ENCODE data around the gene PCP4L1. TPM values are rescaled to one million over a fixed set of nuclear protein-coding genes. Genes with fewer than 3 reads are reported as not detected.

The PCP4L1 gene
- total RNA-seq, 1 donor from 2014 or later, result 0.35 TPM

DNA sequence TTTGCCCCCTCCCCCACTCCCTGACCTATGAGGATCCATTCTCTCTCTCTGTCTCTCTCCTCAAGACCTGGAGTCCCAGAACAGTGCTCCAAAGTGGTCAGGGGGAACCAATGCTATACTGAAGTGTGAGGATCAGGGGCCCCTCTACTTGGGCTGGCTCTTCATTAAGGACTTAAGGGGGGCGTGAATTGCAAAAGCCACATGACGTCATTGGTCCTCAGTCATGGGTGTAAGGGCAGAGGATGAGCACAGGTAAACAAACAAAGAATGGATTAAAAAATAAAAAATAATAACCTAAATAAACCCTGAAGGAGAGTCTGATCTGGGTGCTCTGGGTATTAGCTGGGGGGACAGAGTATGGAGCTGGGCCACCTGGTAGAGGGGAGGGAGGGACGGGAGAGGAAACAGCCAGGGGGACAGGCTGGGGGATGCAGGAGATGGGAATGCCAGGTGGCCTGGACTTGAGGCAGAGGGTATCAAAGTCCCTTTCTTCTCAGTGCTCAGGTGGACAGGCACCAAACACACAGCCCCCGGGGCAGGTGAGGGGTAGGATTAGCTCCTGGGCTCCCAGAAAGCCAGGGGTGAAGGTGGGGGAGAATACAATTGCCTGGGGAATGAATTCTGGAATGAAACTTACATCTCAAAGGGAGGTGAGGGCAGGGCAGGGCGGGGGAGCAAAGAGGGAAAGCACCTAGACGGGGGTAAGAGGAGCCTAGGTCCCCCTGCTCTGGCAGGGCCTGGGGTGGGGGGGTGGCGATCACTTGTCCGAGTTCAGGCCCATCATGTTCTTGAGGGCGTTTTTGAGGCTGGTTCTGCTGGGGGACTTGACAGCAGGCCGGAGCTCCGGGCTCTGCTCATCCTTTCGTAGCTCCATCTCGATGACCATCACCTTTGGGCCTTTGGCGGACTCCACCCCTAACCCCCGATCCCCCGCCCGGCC, 46.7 kb downstream of the PCP4L1 start:
- Mint-ChIP-seq H3K36me3 (ENCODE audit: low read depth) (no peaks in the 10 kb centered on the region), H3K4me1 (ENCODE audit: low read depth) (peaks cover 16% of the 10 kb centered on the region), H3K9me3 (ENCODE audit: low read depth) (no peaks in the 10 kb centered on the region), H3K27ac (ENCODE audit: unreplicated experiment) (no peak overlapping the region), H3K4me3 (ENCODE audit: unreplicated experiment) (peak overlapping the region; percentile 68), H3K27me3 (ENCODE audit: low read depth) (no peaks in the 10 kb centered on the region)
- TF ChIP-seq, protein P1, sequence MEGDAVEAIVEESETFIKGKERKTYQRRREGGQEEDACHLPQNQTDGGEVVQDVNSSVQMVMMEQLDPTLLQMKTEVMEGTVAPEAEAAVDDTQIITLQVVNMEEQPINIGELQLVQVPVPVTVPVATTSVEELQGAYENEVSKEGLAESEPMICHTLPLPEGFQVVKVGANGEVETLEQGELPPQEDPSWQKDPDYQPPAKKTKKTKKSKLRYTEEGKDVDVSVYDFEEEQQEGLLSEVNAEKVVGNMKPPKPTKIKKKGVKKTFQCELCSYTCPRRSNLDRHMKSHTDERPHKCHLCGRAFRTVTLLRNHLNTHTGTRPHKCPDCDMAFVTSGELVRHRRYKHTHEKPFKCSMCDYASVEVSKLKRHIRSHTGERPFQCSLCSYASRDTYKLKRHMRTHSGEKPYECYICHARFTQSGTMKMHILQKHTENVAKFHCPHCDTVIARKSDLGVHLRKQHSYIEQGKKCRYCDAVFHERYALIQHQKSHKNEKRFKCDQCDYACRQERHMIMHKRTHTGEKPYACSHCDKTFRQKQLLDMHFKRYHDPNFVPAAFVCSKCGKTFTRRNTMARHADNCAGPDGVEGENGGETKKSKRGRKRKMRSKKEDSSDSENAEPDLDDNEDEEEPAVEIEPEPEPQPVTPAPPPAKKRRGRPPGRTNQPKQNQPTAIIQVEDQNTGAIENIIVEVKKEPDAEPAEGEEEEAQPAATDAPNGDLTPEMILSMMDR (IDR thresholded peaks at IDR 0.05), result no peak
- DNase-seq (ENCODE audit: low spot score), result no peak

DNA sequence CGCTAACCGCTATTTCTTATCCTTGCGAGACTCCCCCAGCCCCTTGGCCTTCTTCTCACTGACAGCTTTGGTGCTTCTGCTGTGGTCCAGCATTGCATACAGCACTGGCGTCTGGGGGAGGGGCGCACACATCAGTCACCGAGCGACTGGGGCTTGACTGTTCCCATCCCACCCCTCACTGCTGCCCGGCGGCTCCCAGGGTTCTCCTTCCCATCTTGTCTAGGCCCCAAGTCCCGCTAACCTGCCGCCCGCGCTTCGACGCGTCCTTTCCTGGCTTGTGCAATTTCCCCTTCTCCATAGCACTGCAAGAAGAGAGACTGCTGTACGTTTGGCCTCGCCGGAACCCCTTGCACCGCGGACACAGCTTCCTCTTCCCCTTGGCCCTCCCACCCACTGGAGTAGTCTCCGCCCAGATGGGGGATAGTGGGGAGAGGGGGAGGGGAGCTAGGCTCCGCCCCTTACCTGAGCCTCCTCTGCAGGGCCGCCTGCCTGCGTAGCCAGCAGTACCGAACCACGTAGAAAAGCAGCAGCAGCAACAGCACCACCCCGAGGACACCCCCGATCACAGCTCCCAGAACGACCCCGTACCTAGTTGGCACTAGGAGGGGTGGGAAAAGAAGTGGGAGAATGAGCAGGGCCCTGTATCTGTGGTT, 47.4 kb downstream of the PCP4L1 start:
- peaks cover 16% of the 10 kb centered on the region for H3K4me1 Mint-ChIP-seq (ENCODE audit: low read depth)

DNA sequence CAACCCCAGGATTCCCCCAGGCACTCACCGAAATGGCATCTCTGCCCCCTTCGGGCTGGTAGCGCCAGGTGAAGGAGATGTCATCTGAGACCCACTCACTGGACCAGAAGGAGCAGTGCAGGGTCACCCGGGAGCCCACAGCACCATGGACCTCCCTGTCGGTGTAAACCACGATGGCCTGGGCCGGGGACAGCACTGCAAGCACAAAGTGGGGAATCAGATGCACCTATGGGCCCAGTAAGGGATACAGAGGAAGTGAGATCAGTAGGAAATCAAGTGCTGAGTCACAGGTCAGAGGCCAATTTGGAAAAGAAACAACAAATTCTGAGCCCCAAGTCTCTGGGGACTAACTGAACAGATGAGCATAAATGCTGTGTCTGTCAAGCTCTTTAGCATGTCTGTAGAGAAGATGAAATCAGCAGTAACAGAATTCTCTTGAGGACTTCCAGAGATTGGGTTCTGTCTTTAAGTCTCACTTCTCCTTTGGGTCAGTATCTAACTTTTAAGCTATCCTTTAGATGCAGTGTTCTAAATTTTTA, 48.8 kb downstream of the PCP4L1 start:
- no peak overlapping the region for H3K4me3 Mint-ChIP-seq (ENCODE audit: unreplicated experiment)
- H3K9me3 Mint-ChIP-seq (ENCODE audit: low read depth), result no peaks in the 10 kb centered on the region
- TF ChIP-seq, protein P1 (IDR thresholded peaks at IDR 0.05), result no peak
- no peak for DNase-seq (ENCODE audit: low spot score)
- H3K27ac Mint-ChIP-seq (ENCODE audit: unreplicated experiment), result no peak overlapping the region
- H3K4me1 Mint-ChIP-seq (ENCODE audit: low read depth), result peaks cover 16% of the 10 kb centered on the region
- no peaks in the 10 kb centered on the region for H3K36me3 Mint-ChIP-seq (ENCODE audit: low read depth)
- peaks cover 2% of the 10 kb centered on the region for H3K27me3 Mint-ChIP-seq (ENCODE audit: low read depth)

More for the DNA sequence above, 47.4 kb downstream of the PCP4L1 start:
- Mint-ChIP-seq H3K27ac (ENCODE audit: unreplicated experiment) (no peak overlapping the region), H3K4me3 (ENCODE audit: unreplicated experiment) (peak overlapping the region; percentile 68), H3K27me3 (ENCODE audit: low read depth) (no peaks in the 10 kb centered on the region), H3K9me3 (ENCODE audit: low read depth) (no peaks in the 10 kb centered on the region), H3K36me3 (ENCODE audit: low read depth) (no peaks in the 10 kb centered on the region)
- TF ChIP-seq, protein P1 (IDR thresholded peaks at IDR 0.05), result no peak
- no peak for DNase-seq (ENCODE audit: low spot score)

DNA sequence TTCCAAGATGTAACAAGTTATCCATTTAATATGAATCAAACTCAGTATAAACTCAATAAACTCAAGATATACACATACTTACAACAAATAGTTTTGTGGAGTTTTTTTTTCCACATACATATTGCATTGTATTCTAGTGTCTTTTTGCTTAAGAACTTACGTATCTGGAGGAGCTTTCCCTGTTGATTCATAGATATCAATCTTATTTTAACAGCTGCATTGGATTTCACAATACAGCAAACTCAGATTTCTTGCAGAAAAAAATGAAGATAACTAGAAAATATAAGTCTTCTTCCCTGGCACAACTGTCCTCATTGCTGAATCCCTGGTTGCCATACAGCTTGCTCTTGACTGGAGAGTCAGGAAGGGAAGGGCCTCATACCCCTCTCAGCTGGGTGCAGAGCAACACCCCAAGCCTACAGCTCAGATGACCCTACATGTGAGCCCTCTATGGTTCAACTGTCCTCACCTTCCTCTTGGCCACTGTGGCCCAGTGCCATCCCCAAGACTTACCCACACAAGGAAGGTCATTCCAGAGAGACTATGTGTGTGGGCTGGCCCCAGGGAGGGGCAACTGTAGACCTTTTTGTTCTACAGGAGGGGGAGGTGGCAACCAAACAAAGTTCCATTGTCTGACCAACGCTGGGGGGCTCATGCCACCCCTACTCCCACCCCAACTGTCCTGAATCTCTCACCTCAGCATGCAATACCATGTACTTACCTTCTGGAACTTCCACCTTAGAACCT, 49.5 kb downstream of the PCP4L1 start:
- H3K4me1 Mint-ChIP-seq (ENCODE audit: low read depth), result peaks cover 16% of the 10 kb centered on the region
- no peak overlapping the region for H3K27ac Mint-ChIP-seq (ENCODE audit: unreplicated experiment)
- no peaks in the 10 kb centered on the region for H3K36me3 Mint-ChIP-seq (ENCODE audit: low read depth)
- TF ChIP-seq, protein P1 (IDR thresholded peaks at IDR 0.05), result no peak
- peaks cover 2% of the 10 kb centered on the region for H3K27me3 Mint-ChIP-seq (ENCODE audit: low read depth)
- H3K4me3 Mint-ChIP-seq (ENCODE audit: unreplicated experiment), result no peak overlapping the region
- DNase-seq (ENCODE audit: low spot score), result no peak
- H3K9me3 Mint-ChIP-seq (ENCODE audit: low read depth), result no peaks in the 10 kb centered on the region

DNA sequence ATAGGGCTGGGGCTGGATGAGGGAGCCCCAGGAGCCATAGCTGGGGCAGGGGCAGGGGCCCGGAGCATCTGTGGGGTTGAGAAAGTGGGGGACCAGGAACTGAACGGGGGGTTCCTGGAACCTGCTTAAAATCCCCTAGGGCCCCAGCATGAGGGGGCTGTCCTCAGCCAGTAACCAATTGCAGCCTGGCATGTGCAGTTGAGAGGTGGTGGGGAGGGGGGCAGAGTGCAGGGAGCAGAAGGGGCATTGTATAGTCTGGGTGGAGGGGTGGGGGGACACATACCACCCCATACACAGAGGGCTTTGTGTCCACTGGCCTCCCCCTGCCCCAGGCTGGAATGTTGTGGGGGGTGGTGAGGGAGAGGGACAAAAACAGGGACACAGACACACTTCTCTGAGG, 51.3 kb downstream of the PCP4L1 start, which contains the start of gene MPZ:
Gene MPZ (minus strand): TSS at position 101 of the 400 bp plus-strand sequence. CDS start 63 bp downstream, at position 38.
- DNase-seq (ENCODE audit: low spot score), result no peak
- H3K36me3 Mint-ChIP-seq (ENCODE audit: low read depth), result no peaks in the 10 kb centered on the region
- H3K9me3 Mint-ChIP-seq (ENCODE audit: low read depth), result no peaks in the 10 kb centered on the region
- TF ChIP-seq, protein P1 (IDR thresholded peaks at IDR 0.05), result no peak
- no peak within 1 kb of the TSS for H3K27ac Mint-ChIP-seq (ENCODE audit: unreplicated experiment)
- H3K4me3 Mint-ChIP-seq (ENCODE audit: unreplicated experiment), result no peak within 1 kb of the TSS
- H3K4me1 Mint-ChIP-seq (ENCODE audit: low read depth), result peaks cover 24% of the 10 kb centered on the region
- peaks cover 2% of the 10 kb centered on the region for H3K27me3 Mint-ChIP-seq (ENCODE audit: low read depth)
